TTC549 (cell line): ENCODE data around the gene TK1.

ENCODE experiments used
- FAIRE-seq: peaks from 2 replicates; lab custom pipeline; 2012; peaks lifted over from hg19 to GRCh38; lab: Jason Lieb, UNC

Gene TK1

GRCh38 chr17:78133179-78133951 is 53.5 kb downstream of the TK1 start:
- FAIRE-seq: no peak

GRCh38 chr17:78132767-78133178 is 54.1 kb downstream of the TK1 start:
- no peak for FAIRE-seq

- FAIRE-seq: no peak
These were observed 54.7 kb downstream of the TK1 start for GRCh38 chr17:78132084-78132676.

- no peak for FAIRE-seq
These were observed 55.4 kb downstream of the TK1 start for GRCh38 chr17:78131172-78132083.

GRCh38 chr17:78130437-78131101 is 56.3 kb downstream of the TK1 start, which contains the start of gene TMC8:
Gene TMC8 (plus strand): TSS chr17:78130771. CDS start chr17:78131589, 818 bp downstream.
- no peak for FAIRE-seq

- FAIRE-seq: no peak
These were observed 56.8 kb downstream of the TK1 start for GRCh38 chr17:78130090-78130436.

- FAIRE-seq: no peak
These were observed 57.3 kb downstream of the TK1 start for GRCh38 chr17:78129351-78130089.

GRCh38 chr17:78128551-78129350 is 58.1 kb downstream of the TK1 start, which contains the start of gene TMC6:
Gene TMC6 (minus strand): TSS chr17:78128755. CDS start chr17:78126832, 1,923 bp downstream.
- FAIRE-seq: no peak

GRCh38 chr17:78127888-78128550 is 58.8 kb downstream of the TK1 start:
- no peak for FAIRE-seq

- no peak for FAIRE-seq
These were observed 59.5 kb downstream of the TK1 start for GRCh38 chr17:78127239-78127887.

GRCh38 chr17:78126895-78127238 is 60.0 kb downstream of the TK1 start:
- FAIRE-seq: no peak

GRCh38 chr17:78125976-78126894 is 60.6 kb downstream of the TK1 start:
- no peak for FAIRE-seq

GRCh38 chr17:78125138-78125913 is 61.5 kb downstream of the TK1 start:
- no peak for FAIRE-seq

GRCh38 chr17:78124836-78125137 is 62.1 kb downstream of the TK1 start:
- FAIRE-seq: no peak
